ENCODE measurements around the gene CPB2. TPM values are rescaled to one million over a fixed set of nuclear protein-coding genes. Genes with fewer than 3 reads are reported as not detected.

The CPB2 gene
- total RNA-seq, 1 experiment from 2014 or later: 0.28 TPM

DNA sequence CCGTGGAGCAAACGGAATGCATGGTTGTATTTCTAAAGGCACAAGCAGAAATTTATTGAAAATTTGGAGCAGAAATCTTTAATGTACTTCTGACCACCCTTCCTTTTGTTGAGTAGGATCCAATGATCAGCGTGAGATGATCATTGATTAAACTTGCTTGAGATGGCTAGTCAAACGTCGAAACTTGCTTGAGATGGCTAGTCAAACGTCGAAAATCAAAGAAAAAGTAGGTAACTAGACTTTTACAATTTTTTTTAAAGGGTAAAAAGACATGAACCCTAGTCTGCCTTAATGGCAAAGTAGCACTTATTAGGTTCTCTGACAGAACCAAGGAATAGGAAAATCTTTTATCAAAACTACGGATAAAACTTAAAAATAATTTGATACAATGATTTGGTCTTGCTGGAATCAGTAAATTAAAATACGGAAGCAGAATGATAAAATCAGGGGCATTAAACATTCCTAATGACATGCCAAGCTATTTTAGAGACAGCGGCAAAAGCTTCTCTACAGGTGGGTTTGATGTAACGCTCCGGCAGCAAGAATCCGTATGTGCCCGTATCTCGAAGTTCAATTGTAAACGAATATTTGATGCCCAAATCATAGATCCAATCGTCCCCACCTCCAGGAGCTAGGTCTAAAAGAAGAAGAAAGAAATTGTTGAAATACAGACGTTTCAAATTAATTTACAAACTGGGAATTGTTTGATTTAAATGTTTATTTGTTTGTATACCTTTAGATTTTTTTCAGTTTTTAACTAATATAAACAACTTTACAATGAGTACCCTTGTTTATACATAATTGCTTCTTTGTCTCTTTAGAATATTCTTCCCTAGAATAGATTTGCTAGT, 51.4 kb downstream of the CPB2 start:
- POLR2A ChIA-PET: interaction anchor here (0.7 kb wide), 1 partner anchor 14 kb away, joined by 3 read pairs; no protein-coding TSS in a partner anchor
- H3K27ac ChIP-seq (ENCODE audit: low read length): peak overlapping the region; percentile 82

DNA sequence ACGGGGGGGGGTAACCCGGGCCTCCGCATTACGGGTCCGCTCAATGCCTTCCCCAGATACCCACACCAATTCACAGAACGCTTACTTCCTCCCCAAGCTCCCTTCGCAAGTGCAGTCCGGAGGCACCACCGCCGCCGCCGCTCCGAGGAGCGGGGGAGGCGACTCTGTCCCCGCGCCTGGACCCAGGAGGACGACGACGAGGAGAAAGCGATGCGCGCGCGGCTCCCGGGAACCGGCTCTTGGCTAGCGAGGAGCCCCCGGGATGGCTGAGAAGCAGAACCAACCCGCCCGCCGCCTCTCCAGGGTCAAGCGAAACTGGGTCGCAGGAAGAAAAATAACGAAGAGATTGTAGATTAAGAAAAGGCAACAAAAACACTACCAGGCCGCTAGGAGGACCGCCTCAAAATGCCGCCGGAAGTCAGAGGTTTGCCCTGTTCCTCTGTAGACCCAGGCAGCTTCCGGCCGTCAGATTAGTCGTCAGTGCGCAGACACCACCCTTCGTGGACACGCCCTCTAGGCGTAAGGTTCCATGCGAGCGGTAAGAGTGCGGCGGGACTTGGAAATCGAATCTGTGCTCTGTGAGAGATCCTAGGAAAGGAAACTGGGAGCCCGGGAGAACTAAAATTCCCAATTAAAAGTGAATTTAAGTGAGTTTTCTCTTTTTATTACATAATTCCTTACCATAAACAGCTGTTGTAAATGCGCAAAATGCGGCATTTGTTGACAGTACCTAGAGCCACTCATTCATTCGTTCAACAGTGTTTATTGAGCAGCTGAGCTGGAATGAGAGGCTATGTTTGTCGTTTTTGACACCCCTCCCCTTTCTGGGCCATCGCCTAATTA, 52.3 kb downstream of the CPB2 start, which contains the start of gene ZC3H13:
Gene ZC3H13 (minus strand): TSS at position 428 of the 843 bp plus-strand sequence. CDS start 7,239 bp downstream, outside the sequence.
- intact Hi-C loops (cut with micrococcal nuclease; ENCODE audit: unreplicated experiment): no loop called here
- ATAC-seq: peak; percentile 100
- CTCF ChIA-PET: no interaction called here

More for the DNA sequence above, 51.4 kb downstream of the CPB2 start:
- Histone ChIP-seq H3K36me3 (ENCODE audit: control insufficient read depth, insufficient read depth, low read length) (no peaks in the 10 kb centered on the region; the same call in 1 of the 2 replicates), H3K4me3 (ENCODE audit: low read depth in 2 of 2, low read length in 2 of 2) (peak overlapping the region; percentile 89 to 90), H3K9me3 (ENCODE audit: control insufficient read depth, insufficient read depth, low read depth, low read length) (no peaks in the 10 kb centered on the region), H3K4me1 (ENCODE audit: control insufficient read depth, insufficient read depth, low read length) (peaks cover 9% of the 10 kb centered on the region; the same call in 1 of the 2 replicates), H3K27me3 (ENCODE audit: control insufficient read depth, insufficient read depth, low read length) (no peaks in the 10 kb centered on the region)
- TF ChIP-seq, protein P1, sequence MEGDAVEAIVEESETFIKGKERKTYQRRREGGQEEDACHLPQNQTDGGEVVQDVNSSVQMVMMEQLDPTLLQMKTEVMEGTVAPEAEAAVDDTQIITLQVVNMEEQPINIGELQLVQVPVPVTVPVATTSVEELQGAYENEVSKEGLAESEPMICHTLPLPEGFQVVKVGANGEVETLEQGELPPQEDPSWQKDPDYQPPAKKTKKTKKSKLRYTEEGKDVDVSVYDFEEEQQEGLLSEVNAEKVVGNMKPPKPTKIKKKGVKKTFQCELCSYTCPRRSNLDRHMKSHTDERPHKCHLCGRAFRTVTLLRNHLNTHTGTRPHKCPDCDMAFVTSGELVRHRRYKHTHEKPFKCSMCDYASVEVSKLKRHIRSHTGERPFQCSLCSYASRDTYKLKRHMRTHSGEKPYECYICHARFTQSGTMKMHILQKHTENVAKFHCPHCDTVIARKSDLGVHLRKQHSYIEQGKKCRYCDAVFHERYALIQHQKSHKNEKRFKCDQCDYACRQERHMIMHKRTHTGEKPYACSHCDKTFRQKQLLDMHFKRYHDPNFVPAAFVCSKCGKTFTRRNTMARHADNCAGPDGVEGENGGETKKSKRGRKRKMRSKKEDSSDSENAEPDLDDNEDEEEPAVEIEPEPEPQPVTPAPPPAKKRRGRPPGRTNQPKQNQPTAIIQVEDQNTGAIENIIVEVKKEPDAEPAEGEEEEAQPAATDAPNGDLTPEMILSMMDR (IDR thresholded peaks at IDR 0.05): no peak
- TF ChIP-seq, protein P2, sequence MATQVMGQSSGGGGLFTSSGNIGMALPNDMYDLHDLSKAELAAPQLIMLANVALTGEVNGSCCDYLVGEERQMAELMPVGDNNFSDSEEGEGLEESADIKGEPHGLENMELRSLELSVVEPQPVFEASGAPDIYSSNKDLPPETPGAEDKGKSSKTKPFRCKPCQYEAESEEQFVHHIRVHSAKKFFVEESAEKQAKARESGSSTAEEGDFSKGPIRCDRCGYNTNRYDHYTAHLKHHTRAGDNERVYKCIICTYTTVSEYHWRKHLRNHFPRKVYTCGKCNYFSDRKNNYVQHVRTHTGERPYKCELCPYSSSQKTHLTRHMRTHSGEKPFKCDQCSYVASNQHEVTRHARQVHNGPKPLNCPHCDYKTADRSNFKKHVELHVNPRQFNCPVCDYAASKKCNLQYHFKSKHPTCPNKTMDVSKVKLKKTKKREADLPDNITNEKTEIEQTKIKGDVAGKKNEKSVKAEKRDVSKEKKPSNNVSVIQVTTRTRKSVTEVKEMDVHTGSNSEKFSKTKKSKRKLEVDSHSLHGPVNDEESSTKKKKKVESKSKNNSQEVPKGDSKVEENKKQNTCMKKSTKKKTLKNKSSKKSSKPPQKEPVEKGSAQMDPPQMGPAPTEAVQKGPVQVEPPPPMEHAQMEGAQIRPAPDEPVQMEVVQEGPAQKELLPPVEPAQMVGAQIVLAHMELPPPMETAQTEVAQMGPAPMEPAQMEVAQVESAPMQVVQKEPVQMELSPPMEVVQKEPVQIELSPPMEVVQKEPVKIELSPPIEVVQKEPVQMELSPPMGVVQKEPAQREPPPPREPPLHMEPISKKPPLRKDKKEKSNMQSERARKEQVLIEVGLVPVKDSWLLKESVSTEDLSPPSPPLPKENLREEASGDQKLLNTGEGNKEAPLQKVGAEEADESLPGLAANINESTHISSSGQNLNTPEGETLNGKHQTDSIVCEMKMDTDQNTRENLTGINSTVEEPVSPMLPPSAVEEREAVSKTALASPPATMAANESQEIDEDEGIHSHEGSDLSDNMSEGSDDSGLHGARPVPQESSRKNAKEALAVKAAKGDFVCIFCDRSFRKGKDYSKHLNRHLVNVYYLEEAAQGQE (IDR thresholded peaks at IDR 0.05; ENCODE audit: insufficient read depth in 1 of 2, low read depth in 2 of 2, low read length in 1 of 2): no peak
- TF ChIP-seq SIN3A (IDR thresholded peaks at IDR 0.05; ENCODE audit: borderline replicate concordance, insufficient read depth, low read depth, low read length) (no peak), TCF7L2 (IDR thresholded peaks at IDR 0.05; ENCODE audit: low read depth, low read length) (no peak), POLR2AphosphoS5 (IDR thresholded peaks at IDR 0.05; ENCODE audit: low read depth, low read length) (no peak)
- CTCF ChIA-PET: no interaction called here
- ATAC-seq (no peak), DNase-seq (ENCODE audit: low read depth, low spot score) (no peak)
- intact Hi-C loops (cut with micrococcal nuclease; ENCODE audit: unreplicated experiment) (no loop called here), in situ Hi-C loops (cut with HindIII; ENCODE audit: low pct_unique_long_range_greater_than_20kb, low sequenced_read_pairs) (no loop called here)
- BruUV-seq (replicated peaks): TSS peak; percentile 86

More for the DNA sequence above, 52.3 kb downstream of the CPB2 start, which contains the start of gene ZC3H13:
- no TSS peak for BruUV-seq (replicated peaks)
- no peaks in the 10 kb centered on the region for H3K9me3 ChIP-seq (ENCODE audit: control insufficient read depth, insufficient read depth, low read depth, low read length)
- POLR2A ChIA-PET: interaction anchor here (0.6 to 0.7 kb wide), 3 partner anchors 15 to 430 kb away, joined by 3 to 5 read pairs (median 3); no protein-coding TSS in a partner anchor
- H3K4me1 ChIP-seq (ENCODE audit: control insufficient read depth, insufficient read depth, low read length): peaks cover 9% of the 10 kb centered on the region; the same call in 1 of the 2 replicates
- peak within 1 kb of the TSS; percentile 82 for H3K27ac ChIP-seq (ENCODE audit: low read length)
- DNase-seq (ENCODE audit: low read depth, low spot score): peak; percentile 64
- TF ChIP-seq POLR2AphosphoS5 (IDR thresholded peaks at IDR 0.05; ENCODE audit: low read depth, low read length) (peak; percentile 68), SIN3A (IDR thresholded peaks at IDR 0.05; ENCODE audit: borderline replicate concordance, insufficient read depth, low read depth, low read length) (0 out of 2 replicates have a peak, but pooled peaks have one; percentile 51), TCF7L2 (IDR thresholded peaks at IDR 0.05; ENCODE audit: low read depth, low read length) (no peak)
- TF ChIP-seq, protein P1 (IDR thresholded peaks at IDR 0.05): 0 out of 2 replicates have a peak, but pooled peaks have one; percentile 11
- TF ChIP-seq, protein P2 (IDR thresholded peaks at IDR 0.05; ENCODE audit: insufficient read depth in 1 of 2, low read depth in 2 of 2, low read length in 1 of 2): no peak
- in situ Hi-C loops (cut with HindIII; ENCODE audit: low pct_unique_long_range_greater_than_20kb, low sequenced_read_pairs): no loop called here
- peak within 1 kb of the TSS; percentile 89 to 90 for H3K4me3 ChIP-seq (ENCODE audit: low read depth in 2 of 2, low read length in 2 of 2)
- H3K27me3 ChIP-seq (ENCODE audit: control insufficient read depth, insufficient read depth, low read length): no peaks in the 10 kb centered on the region
- no peaks in the 10 kb centered on the region; the same call in 1 of the 2 replicates for H3K36me3 ChIP-seq (ENCODE audit: control insufficient read depth, insufficient read depth, low read length)
